CD4-positive, alpha-beta T cell treated with Interleukin-6 at 100 ng/mL for 8 hours (primary cell): ENCODE data around the gene CHST4.
"Not testable (repeated sequence)": the region's sequence is repeated elsewhere in the genome, so short reads cannot be mapped to it uniquely, and the experiment has no call there.

ENCODE experiments used
- DNase-seq: peaks from one replicate; pipeline ENCODE4 v3.0.0-alpha.2; 2020; ENCODE audit warnings: mixed read lengths, low spot score

The CHST4 gene

GRCh38 chr16:71570144-71570543 is 43.9 kb downstream of the CHST4 start:
- DNase-seq: no peak

DNA sequence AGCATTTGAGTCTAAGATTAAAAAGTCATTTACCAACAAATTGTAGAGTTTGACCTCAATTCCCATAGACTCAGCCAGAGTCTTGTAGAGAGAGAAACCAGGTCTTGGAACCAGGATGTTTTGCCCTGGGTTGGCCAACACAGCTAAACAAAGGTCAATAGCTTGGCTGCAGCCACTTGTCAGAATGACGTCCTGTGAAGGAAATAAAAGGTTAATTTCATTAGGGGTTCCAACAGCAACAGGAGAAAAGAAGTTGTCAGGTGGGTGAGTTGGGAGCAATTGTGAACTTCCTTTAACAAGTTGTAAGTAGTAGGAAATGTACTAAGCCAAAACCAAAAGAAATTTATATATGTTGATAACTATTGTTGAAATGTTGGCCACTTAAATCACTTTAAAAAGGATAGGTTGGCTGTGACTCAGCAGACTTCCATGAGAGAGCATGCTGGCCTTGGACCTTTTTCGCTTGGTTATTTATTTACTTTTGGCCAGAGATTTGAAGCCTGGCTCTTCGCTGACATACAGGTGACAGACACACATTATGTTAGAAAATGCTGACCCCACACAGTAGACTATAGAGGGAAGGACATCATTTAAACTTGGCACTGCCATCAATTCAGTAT is 46.4 kb downstream of the CHST4 start:
- DNase-seq: no peak

- DNase-seq: no peak
Observed at GRCh38 chr16:71573387-71574094, 47.3 kb downstream of the CHST4 start.

DNA sequence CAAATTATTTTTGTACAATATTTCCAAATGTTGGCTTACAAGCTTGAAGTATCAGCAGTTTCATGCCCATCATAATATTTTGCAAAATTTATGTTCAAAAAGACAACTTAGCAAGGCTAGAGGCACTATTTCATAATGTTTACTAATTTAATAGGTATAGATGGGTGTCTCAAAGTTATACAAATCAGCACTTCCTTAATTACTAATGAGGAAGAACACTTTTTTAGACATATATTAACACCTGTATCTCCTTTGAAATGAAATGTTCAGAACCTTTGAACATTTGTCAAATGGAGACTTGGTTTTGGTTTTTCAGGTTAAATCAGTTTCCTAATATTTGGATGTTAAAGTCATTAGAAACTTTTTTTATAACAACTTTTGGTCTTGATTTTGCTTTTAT is 48.5 kb downstream of the CHST4 start:
- DNase-seq: no peak

DNA sequence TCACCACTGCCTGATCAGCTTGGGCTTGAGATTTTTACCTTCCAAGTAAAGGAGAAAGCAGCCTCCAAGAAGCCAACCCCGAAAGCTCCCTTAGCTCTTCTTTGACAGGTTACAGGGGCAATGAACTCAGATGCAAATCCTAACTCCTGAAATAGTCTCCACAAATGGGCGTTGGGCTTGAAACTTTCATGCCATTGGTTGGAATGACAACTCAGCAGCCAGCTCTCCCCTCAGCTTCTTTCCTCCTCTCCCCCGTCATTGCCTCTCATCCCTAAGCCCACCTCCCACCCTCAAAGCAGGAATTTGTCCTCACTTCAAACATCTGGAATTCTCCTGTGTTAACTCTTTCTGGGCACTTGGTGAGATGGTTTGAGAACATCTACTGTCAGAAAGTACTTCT is 50.7 kb downstream of the CHST4 start, which contains the start of gene TAT:
TAT (minus strand) TSS at position 122 of the 400 bp plus-strand sequence. CDS start 677 bp downstream, outside the sequence.
- DNase-seq: no peak

DNA sequence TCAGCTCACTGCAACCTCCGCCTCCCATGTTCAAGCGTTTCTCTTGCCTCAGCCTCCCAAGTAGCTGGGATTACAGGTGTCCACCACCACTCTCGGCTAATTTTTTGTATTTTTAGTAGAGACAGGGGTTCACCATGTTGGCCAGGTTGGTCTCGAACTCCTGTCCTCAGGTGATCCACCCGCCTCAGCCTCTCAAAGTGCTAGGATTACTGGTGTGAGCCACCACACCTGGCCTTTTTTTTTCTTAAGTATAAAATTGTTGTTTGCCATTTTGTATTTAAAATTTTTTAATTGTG is 56.3 kb downstream of the CHST4 start:
- DNase-seq: not testable (repeated sequence)

DNA sequence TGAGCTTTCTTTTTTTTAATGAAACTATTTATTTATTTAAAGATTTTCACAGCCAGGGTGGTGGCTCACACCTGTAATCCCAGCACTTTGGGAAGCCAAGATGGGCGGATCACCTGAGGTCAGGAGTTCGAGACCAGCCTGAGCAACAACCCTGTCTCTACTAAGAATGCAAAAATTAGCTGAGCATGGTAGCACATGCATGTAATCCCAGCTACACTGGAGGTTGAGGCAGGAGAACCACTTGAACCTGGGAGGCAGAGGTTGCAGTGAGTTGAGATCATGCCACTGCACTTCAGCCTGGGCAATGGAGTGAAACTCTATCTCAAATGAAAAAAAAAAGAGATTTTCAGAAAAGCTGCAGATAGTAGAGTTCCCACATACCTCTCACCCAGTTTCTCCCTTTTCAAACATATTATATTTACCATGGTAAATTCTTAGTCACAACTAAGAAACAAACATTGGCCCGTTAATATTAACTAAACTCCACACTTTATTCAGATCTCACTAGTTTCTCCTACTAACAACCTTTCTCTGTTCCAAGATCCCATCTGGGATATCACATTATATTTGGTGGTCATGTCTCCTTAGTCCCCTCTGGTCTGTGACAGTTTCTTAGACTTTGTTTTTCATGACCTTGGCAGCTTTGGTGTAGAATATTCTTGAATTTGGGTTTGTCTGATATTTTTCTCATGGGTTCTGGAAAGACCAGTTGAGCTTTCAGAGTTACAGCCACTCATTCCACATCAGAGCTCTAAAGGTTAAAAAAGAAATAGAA is 58.5 kb downstream of the CHST4 start:
- no peak for DNase-seq

- no peak for DNase-seq
Observed at GRCh38 chr16:71585318-71585703, 59.1 kb downstream of the CHST4 start.
